Posterior vena cava (tissue), 2 donors: ENCODE results near the gene TPST2. TPM values are rescaled to one million over a fixed set of nuclear protein-coding genes. Genes with fewer than 3 reads are reported as not detected.

ENCODE experiments used
- DNase-seq: peaks from one replicate; pipeline ENCODE4 v3.0.0-alpha.2; 2020; ENCODE audit warnings: low spot score
- intact Hi-C, 2 donors: fragments of 100-400 bp; cut with DNase I; formaldehyde crosslinking; loops; one replicate each; pipeline versions ENCODE4 v1.14.1 to v1.14.2; 2022 to 2023
- total RNA-seq, 2 donors: library from RNA; stranded (reverse); fragmentation: NEBNext Ultra II Directional; extraction: Animal tissue kit (Norgen Biotek cat#: 25700); gene quantifications; one replicate each; pipeline ENCODE4 v1.2.1, GENCODE V29; 2021
- donor health status: DM: yes; HTN: yes; CAD: no.
- donor health status: DM: yes; HTN: yes; CAD: no.

Gene TPST2
- total RNA-seq, 2 donors from 2014 or later = 24.5 to 33.8 TPM

GRCh38 chr22:26565181-26565580, 24.8 kb downstream of the TPST2 start:
- DNase-seq = no peak
- intact Hi-C loops = no loop called here

- intact Hi-C loops = no loop called here
- no peak for DNase-seq
Observed at GRCh38 chr22:26564672-26565071, 25.3 kb downstream of the TPST2 start.

- intact Hi-C loops = no loop called here
- DNase-seq = no peak
Observed at GRCh38 chr22:26564181-26564580, 25.8 kb downstream of the TPST2 start.

GRCh38 chr22:26563022-26563421, 26.9 kb downstream of the TPST2 start:
- intact Hi-C loops = no loop called here

GRCh38 chr22:26561756-26562417, 28.0 kb downstream of the TPST2 start:
- DNase-seq = no peak
- intact Hi-C loops = no loop called here

More at GRCh38 chr22:26563022-26563421, 26.9 kb downstream of the TPST2 start:
- DNase-seq = no peak

GRCh38 chr22:26559961-26560575, 29.9 kb downstream of the TPST2 start:
- intact Hi-C loops = loop anchor here in 1 of 2 donors (5.0 kb wide), 1 partner anchor 912 kb away; no protein-coding TSS in a partner anchor
- no peak for DNase-seq

- no peak for DNase-seq
- intact Hi-C loops = loop anchor here in 1 of 2 donors (5.0 kb wide), 1 partner anchor 914 kb away; no protein-coding TSS in a partner anchor
Observed at GRCh38 chr22:26558248-26558895, 31.6 kb downstream of the TPST2 start.

- DNase-seq = no peak
- intact Hi-C loops = loop anchor here in 1 of 2 donors (5.0 kb wide), 1 partner anchor 915 kb away; no protein-coding TSS in a partner anchor
Observed at GRCh38 chr22:26556904-26557303, 33.0 kb downstream of the TPST2 start.

- DNase-seq = no peak
- intact Hi-C loops = loop anchor here in 1 of 2 donors (5.0 kb wide), 1 partner anchor 917 kb away; no protein-coding TSS in a partner anchor
Observed at GRCh38 chr22:26555478-26555877, 34.5 kb downstream of the TPST2 start.

GRCh38 chr22:26554956-26555355, 35.0 kb downstream of the TPST2 start:
- intact Hi-C loops = loop anchor here in 1 of 2 donors (5.0 kb wide), 1 partner anchor 917 kb away; no protein-coding TSS in a partner anchor
- no peak for DNase-seq

GRCh38 chr22:26553056-26553752, 36.7 kb downstream of the TPST2 start:
- intact Hi-C loops = no loop called here
- no peak for DNase-seq

- no peak for DNase-seq
- intact Hi-C loops = no loop called here
Observed at GRCh38 chr22:26552466-26552865, 37.5 kb downstream of the TPST2 start.

GRCh38 chr22:26551568-26551967, 38.4 kb downstream of the TPST2 start:
- intact Hi-C loops = no loop called here
- no peak for DNase-seq

- intact Hi-C loops = no loop called here
- peak; percentile 81 for DNase-seq
Observed at GRCh38 chr22:26550498-26551033, 39.4 kb downstream of the TPST2 start.

- intact Hi-C loops = no loop called here
- no peak for DNase-seq
Observed at GRCh38 chr22:26549902-26550497, 39.9 kb downstream of the TPST2 start.

- intact Hi-C loops = no loop called here
- no peak for DNase-seq
Observed at GRCh38 chr22:26548984-26549383, 40.9 kb downstream of the TPST2 start.

GRCh38 chr22:26548303-26548702, 41.6 kb downstream of the TPST2 start:
- intact Hi-C loops = no loop called here
- DNase-seq = no peak

GRCh38 chr22:26547837-26548236, 42.1 kb downstream of the TPST2 start:
- intact Hi-C loops = no loop called here
- no peak for DNase-seq

- intact Hi-C loops = no loop called here
- DNase-seq = no peak
Observed at GRCh38 chr22:26547426-26547825, 42.5 kb downstream of the TPST2 start.
